ENCODE measurements around the gene IL36A.

Gene IL36A

DNA sequence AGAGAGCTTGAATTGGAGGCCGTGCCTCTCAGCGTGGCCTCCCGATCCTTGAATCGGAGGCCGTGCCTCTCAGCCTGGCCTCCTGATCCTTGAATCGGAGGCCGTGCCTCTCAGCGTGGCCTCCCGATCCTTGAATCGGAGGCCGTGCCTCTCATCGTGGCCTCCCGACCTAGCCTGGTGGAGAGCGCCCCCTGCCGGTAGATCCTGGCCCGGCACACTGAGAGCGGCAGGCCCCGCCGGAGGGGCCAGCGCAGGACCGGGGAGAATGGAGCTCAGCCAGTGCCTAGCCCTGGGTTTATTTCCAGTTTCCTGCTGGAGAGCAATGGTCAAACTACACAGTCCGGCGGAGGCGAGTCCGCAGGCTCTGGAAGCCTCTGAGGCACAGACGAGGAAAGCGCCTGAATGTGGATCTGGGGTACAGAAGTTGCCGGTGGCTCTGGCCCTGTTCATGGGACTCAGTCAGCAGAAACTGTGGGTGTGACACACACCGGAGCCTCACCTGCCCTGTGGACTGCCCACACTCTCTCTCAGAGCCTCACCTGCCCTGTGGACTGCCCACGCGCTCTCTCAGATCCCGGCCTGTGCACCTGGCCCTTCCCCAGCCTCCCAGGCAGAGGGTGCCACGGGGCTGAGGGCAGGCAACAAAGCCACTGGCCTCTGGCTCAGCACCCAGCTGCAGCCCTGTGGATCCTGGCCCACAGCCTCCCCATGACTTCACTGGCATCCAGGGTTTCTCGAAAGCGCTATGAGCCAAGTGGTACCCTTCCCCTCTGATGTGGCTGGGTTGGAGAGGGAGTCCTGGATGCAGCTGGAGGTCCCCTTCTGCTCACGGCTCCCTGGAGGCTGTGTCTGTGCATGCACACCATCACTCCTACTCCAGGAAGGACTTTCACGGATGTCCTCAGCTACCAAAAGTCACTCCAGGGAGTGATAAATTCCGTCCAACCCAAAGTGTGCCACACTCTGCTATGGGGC, 45.9 kb downstream of the IL36A start:
- no peak for DNase-seq (ENCODE audit: low read depth)

DNA sequence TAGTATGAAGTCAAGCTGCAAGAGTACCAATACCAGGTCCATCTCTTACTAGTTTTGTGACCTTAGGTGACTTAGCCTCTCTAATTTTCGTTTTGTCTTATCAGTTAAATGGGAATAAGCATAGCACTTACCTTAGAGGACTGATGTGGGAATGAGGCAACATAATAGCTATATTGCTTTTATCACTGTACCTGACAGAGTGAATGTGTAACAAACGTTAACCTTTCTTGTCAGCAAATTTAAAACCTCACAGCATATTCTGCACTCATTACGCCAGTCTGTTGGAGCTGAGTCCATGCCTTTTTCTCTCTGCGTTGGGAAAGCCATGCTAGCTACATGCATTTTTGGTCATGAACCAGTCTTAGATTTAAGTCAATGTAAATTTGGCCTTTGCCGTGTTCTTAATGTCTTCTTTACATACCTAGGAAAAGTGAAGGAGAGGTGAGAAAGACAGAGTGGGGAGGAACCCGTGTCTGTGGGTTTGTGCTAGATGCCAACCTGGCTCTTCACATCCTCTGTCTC, 47.2 kb downstream of the IL36A start, which contains the start of gene IL36B:
IL36B (minus strand) TSS at position 472 of the 522 bp plus-strand sequence.
- DNase-seq (ENCODE audit: low read depth): no peak

- DNase-seq (ENCODE audit: low read depth): no peak
Observed at GRCh38 chr2:113053666-113054065, 48.4 kb downstream of the IL36A start.

- no peak for DNase-seq (ENCODE audit: low read depth)
Observed at GRCh38 chr2:113054066-113054465, 48.8 kb downstream of the IL36A start.

DNA sequence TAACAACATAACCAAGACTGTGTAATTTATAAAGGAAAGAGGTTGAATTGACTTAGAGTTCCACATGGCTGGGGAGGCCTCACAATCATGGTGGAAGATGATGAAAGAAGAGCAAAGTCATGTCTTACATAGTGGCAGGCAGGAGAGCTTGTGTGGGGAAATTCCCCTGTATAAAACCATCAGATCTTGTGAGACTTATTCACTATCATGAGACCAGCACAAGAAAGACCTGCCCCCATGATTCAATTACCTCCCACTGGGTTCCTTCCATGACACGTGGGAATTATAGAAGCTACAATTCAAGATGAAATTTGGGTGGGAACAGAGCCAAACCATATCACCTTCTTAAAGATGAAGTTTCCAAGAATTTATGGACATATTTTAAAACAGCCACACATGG, 51.3 kb downstream of the IL36A start:
- no peak for DNase-seq (ENCODE audit: low read depth)

GRCh38 chr2:113057117-113057516, 51.9 kb downstream of the IL36A start:
- DNase-seq (ENCODE audit: low read depth): no peak
